GM21786 (cell line): Measurements from ENCODE around the gene LRRC17.

Source experiments
- ATAC-seq: cut with Tn5 transposase; IDR thresholded peaks from one replicate; pipeline ENCODE4 v1.9.1; 2021; ENCODE audit not compliant: unreplicated experiment

LRRC17 gene

DNA sequence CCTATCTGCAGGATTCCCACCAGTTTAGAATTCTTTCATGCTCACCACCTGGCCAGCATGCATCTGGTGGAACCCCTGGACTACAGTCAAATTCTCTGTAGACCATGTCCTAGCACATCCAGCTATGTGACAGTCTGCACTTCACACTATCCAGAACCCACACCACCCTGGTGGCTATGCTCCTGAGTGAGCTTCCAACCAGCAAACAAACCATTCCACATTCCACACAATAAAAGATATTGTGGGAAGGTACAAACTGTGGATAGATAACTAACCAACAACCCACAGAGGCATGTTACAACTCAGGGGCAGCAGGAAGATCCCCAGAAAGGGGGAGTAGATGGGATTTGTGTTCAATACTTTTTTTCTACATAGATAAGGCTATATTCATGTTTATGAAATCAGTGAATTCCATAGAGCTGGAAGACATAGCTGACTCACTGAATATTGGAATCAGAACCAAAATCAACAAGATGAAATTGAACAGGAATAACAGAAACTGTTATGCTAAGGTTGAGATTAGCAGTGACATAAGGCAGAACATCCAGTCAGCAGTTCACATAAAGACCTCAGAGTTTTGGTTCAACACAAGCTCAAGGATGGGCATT is 72.5 kb downstream of the LRRC17 start:
- no peak for ATAC-seq

DNA sequence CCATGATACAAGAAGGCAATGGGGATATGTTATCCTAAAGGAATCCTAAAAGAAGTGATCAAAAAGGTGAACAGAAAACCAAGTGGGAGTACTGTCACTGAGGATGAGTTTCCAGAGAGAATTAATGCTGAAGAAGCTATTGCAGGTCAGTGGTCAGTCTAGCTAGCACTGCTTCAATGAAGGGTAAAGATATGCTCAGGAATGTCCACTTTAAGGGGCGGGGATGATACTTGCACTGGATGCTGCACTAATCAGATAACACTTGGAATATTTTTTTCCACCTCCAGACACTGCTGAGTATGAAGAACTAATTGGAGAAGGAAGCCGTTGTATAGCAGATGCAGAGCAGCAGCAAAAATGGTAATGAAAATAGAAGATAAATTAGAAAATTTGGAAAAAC is 75.3 kb downstream of the LRRC17 start:
- ATAC-seq: no peak

DNA sequence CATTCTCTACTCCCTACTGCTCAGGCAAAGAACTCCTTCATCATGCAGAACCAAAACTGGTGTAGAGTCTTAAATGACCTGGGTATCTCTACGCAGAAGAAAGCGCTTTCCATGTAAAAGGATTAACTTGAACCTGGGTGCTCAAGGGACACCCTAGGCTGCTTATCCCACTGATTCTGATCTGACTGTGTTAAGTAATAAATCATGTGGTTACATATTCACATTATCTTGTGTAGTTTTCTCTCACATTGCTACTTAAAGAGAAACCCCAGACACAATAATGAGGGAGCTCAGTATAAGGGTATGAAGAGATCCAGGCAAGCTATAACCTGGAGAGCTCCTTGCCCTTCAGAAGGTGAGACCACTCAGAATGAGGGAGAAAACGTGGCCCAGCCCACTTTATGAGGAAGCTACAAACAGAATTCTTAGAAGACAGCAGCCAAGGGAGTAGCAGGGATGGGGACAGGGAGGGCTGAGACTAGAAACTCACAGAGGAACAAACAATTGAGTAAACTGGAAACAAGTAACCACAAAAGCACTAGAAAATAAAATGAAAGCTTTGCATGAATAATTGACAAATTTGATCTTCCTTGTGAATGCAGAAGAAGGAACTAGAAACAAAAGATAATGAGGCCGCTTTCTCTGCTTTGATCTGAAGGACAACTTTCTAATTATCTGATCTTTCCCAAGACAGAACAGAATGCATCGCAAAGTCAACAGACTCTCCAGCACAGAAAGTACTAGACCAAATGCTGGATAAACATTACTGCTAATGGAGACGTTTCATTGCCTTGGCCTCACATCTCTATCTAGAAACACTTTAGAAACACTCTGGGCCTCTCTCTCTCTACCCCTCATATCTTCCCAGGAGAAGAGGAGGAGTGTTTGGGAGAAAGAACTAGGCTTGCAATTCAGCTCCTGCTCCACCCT is 76.1 kb downstream of the LRRC17 start:
- no peak for ATAC-seq

DNA sequence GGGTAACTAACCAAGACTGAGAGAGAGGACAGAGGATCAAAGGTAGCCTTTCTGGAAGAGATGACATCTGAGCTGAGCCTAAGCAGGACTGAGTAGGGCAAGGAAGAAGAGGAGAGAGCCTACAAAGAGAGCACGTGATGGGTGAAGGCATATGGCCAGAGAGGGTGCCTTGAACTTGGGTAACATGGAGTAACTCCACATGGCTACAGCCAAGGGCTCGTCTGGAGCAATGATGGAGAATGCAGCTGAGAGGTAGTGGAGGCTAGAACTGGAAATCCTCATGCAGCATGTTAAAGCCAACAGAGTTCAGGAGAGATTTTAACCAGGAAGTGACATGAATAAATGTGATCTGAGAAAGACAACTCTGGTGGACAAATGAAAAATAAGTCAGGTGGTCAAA is 77.8 kb downstream of the LRRC17 start:
- no peak for ATAC-seq

DNA sequence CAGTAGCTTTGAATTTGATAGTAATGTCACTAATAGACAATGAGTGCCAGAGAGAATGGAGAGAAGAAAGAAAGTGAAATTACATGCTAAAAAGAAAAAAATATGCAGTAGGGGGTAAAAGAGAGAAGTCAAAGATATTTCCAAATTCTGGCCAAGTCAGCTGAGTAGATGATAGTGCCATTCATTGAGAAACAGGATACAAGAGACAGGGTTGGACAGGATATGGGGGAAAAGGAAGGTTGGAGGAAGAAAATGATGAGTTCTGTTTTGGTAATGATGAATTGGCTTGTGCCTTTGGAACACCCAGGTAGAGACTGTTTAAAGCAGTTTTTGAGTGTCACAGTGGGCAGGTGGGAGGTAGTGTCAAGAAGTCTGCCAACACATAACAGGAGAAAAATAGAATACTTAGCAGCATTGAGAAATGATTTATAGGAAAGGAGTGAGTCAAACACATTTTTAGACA is 78.3 kb downstream of the LRRC17 start:
- no peak for ATAC-seq

DNA sequence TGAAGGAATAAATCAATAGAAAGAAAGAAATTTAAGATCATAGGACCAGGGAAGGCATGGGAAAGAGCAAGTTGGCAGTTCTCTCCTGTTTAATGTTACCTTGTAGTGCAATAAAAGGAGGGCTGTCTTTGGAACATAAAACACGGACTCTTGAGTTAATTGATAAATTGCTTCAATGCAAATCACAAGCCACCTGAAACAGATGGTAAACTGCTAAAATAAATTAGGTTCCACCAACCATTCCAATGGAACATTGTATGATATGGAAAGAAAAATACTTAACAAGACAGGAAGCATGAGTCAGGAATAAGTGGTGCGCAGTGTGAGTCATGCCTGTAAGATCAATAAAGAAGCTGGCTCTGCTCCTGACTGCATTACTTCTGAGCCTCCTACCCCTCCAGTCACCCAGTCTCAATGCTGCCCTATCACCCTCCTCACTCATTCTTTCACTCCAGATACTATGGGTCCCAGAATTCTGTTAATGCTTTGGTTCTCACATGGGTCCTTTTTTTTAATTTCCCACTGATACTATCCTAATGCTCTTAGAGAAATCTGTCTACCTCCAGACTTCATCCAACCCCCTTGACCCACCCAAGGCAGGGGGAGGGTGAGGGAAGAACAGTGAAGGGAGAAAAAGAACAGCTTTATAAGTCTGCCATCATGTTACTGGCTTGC is 78.9 kb downstream of the LRRC17 start:
- no peak for ATAC-seq

DNA sequence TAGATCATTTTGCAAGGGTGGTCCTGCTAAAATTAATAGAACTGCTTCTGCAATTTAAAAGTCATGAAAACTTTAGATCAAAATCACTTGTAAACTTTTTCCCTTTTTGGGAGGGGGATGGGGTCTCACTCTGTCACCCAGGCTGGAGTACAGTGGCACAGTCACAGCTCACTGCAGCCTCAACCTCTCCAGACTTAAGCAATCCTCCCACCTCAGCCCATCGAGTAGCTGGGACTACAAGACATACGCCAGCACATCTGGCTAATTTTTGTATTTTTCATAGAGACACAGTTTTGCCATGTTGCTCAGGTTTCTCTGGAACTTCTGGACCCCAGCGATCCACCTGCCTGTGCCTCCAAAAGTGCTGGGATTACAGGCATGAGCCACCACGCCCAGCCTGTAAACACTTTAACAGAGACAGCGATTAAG is 79.7 kb downstream of the LRRC17 start:
- ATAC-seq: no peak

DNA sequence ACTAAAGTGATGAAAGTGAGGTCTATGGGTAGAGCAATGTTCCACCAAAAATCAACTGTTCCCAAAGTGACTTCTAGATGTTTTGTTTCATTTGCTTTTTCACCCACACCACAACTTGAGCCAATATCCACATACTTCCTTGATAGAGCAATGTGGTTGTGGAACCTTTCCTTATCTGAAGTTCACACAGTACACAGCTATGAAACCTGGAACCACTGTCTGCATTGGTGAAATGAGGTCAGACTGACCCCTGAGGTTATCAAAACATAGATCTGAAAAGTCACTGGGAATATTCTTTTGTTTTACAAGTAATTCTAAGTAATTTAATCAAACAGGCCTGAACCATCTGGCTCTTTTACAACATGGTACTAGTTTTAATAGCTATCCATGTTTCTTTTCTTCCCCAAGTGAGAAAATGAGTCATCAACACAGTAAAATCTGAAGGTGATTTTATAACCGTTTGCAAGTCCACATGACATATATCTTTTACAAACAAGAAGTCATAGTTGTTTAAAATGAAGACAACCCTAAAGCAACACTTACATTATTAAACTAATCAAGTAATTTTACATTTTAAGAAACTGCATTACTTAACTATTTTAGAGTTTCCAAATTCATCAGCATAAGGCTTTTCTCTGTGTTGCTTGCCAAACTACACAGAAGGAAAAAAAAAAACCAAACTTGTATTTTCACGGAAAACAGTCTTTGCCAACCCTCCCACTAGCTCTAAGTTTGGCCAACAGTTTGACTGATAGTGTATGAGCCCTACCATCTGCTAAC is 80.3 kb downstream of the LRRC17 start:
- no peak for ATAC-seq

DNA sequence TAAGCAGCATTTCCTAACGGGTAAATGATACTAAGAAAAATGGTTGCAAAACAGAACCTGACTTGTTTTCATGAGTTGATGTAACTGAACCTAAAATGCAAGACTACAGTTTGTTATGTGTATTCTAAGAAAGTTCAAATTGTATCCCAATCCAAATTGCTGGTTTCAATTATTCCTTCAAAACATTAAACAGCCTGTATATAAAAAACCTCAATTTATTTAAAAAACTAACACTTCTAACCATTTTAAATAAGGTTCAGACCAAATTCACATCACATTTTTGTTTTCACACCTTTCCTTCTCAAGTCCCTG is 80.9 kb downstream of the LRRC17 start:
- no peak for ATAC-seq

DNA sequence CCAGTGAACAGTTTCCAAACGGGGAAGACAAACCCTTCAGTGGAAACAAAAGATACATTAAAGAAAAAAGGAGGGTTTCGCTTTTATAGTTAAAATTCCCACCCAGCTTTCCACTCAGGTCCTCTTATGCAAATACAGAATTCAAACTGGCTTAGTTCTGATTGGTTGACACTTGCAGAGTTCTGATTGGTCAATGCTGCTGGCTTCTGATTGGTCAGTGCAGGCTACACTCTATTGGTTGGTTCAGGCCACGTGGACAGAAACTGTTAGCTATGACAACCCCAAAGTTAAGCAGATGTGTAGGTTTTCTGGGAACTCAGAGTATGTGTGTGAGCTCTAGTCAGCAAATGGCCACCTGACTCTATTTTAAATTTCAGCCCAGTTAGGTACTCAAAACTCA is 81.8 kb downstream of the LRRC17 start:
- no peak for ATAC-seq
